GM12878 (cell line): Measurements from ENCODE around the gene SRSF7. TPM values are rescaled to one million over a fixed set of nuclear protein-coding genes. Genes with fewer than 3 reads are reported as not detected.

Experiments
- BCL3 ChIP-seq: IDR thresholded peaks from 2 replicates; pipeline ENCODE4 v1.6.1; 2011; ENCODE audit warnings: borderline replicate concordance, low read depth, mild to moderate bottlenecking, moderate library complexity, low read length; ENCODE audit not compliant: insufficient read depth, poor library complexity, severe bottlenecking
- BMI1 ChIP-seq: fragments of 450-650 bp; IDR thresholded peaks from 2 replicates; pipeline ENCODE4 v1.6.1; 2016; ENCODE audit warnings: mild to moderate bottlenecking, moderate library complexity, borderline replicate concordance
- FOXM1 ChIP-seq: IDR thresholded peaks from 2 replicates; pipeline ENCODE4 v1.6.1; 2012; ENCODE audit warnings: low read depth, mild to moderate bottlenecking, inconsistent platforms, low read length, moderate library complexity
- LARP7 ChIP-seq: fragments of 450-650 bp; IDR thresholded peaks from 2 replicates; pipeline ENCODE4 v1.6.1; 2017; ENCODE audit warnings: mild to moderate bottlenecking
- MEF2B ChIP-seq: fragments of 450-650 bp; IDR thresholded peaks from 2 replicates; pipeline ENCODE4 v1.6.1; 2018; ENCODE audit warnings: mild to moderate bottlenecking, moderate library complexity; ENCODE audit not compliant: partially characterized antibody, poor library complexity, severe bottlenecking
- NBN ChIP-seq: fragments of 450-650 bp; IDR thresholded peaks from 2 replicates; pipeline ENCODE4 v1.6.1; 2016
- NKRF ChIP-seq: fragments of 450-650 bp; conservative IDR thresholded peaks from 2 replicates; pipeline ENCODE4 v1.6.1; 2017; ENCODE audit warnings: mild to moderate bottlenecking, moderate library complexity
- SMAD1 ChIP-seq: fragments of 450-650 bp; IDR thresholded peaks from 2 replicates; pipeline ENCODE4 v1.6.1; 2018; ENCODE audit warnings: mild to moderate bottlenecking, low read depth; ENCODE audit not compliant: partially characterized antibody
- SMAD5 ChIP-seq: IDR thresholded peaks from 2 replicates; pipeline ENCODE4 v1.6.1; 2016; ENCODE audit warnings: antibody characterized with exemption, low read depth
- SPI1 ChIP-seq: IDR thresholded peaks from 2 replicates; pipeline ENCODE4 v1.6.1; 2011; ENCODE audit warnings: low read depth, mild to moderate bottlenecking, low read length, moderate library complexity, borderline replicate concordance; ENCODE audit not compliant: insufficient read depth
- SUPT20H ChIP-seq: IDR thresholded peaks from 2 replicates; pipeline ENCODE4 v1.6.1; 2011; ENCODE audit warnings: low read depth, mild to moderate bottlenecking, low read length, moderate library complexity, borderline replicate concordance; ENCODE audit not compliant: control insufficient read depth
- TARDBP ChIP-seq: IDR thresholded peaks from 2 replicates; pipeline ENCODE4 v1.6.1; 2016; ENCODE audit warnings: borderline replicate concordance
- TBL1XR1 ChIP-seq: IDR thresholded peaks from 2 replicates; pipeline ENCODE4 v1.6.1; 2012; ENCODE audit warnings: low read depth, low read length, improper control_type of control experiment
- ZBTB11 ChIP-seq: fragments of 450-650 bp; formaldehyde crosslinking; IDR thresholded peaks from 2 replicates; pipeline ENCODE4 v1.5.0; 2022; ENCODE audit warnings: mild to moderate bottlenecking, missing genetic modification characterization
- polyA plus RNA-seq, 11 experiments: library from polyadenylated mRNA; depleted of rRNA in 4 of 11; unstranded in 6 of 11; stranded (reverse) in 5 of 11; fragments of >200 nt; fragmentation: Nextera tagmentation in 4 of 11; fragmentation: Illumina TruSeq in 1 of 11; extraction: Ambion mirVana in 4 of 11; extraction: Trizol in 1 of 11; gene quantifications; 1 replicate in 1 of 11; 2 replicates in 10 of 11; pipeline versions ENCODE4 v1.2.1 to v1.2.3, GENCODE V29; 2011 to 2016; ENCODE audit warnings: inconsistent platforms in 2 of 11, missing spikeins in 2 of 11, low read depth in 1 of 11
- total RNA-seq, 4 experiments: library from RNA; depleted of rRNA in 3 of 4; stranded (reverse); fragments of >200 nt in 3 of 4; fragmentation: Illumina TruSeq in 1 of 4; extraction: Trizol in 1 of 4; gene quantifications; 2 replicates each; pipeline versions ENCODE4 v1.2.1 to v1.2.3, GENCODE V29; 2013 to 2021
- TF ChIP-seq, protein P1 (sequence below): fragments of 450-650 bp; IDR thresholded peaks from 2 replicates; pipeline ENCODE4 v1.6.1; 2017; ENCODE audit warnings: mild to moderate bottlenecking, moderate library complexity

Gene SRSF7
- total and polyA plus RNA-seq, 10 of the 15 experiments (the other 5 are each of a cell fraction or from before 2014, with no cell fraction given) = 205 to 785 (median 408) TPM

DNA sequence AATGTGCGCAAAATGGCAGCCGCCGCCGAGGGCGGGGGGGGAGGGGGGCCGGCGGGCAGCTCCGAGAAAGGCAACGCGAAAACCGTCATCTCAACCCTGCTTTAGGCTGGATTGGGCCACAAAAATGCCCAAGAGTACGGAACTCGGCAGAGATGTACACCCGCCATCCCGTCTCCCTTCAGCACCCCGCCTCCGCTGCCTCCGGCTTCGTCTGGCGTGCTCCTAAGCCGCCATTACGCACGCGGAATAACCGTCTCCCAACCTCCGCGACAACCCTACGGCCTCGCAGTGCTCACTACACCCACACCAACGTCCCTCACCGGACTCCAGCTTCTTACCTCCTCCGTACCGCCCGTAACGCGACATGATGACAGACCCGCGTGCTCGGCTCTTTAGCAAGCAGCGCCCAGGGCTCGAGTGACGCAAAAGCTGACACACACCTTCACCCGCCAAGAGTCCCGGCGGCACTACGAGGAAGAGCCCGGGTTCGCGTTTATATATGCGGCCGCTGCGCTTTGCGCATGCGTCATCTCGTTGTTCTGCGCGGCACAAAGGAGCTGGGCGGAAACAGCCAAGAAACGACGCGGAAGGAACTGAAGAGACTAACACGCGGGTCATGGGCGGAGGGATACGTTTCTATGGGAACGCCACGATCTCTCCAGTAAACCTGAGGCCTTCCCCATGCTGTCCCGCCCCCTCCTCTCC lies at the start of gene SRSF7 (continued):
- TF ChIP-seq NBN (peak; percentile 99), BCL3 (peak; percentile 64), MEF2B (peak; percentile 72), NKRF (peak; percentile 95), SMAD5 (peak; percentile 100), BMI1 (peak; percentile 92), SPI1 (peak; percentile 53; the same call in 1 of the 2 replicates), TARDBP (peak; percentile 79; the same call in 1 of the 2 replicates), SUPT20H (no peak), FOXM1 (peak; percentile 76; the same call in 1 of the 2 replicates), TBL1XR1 (peak; percentile 84; the same call in 1 of the 2 replicates), SMAD1 (peak; percentile 98), LARP7 (peak; percentile 89), ZBTB11 (CRISPR knock-in tag) (peak; percentile 22; the same call in 1 of the 2 replicates)
- TF ChIP-seq, protein P1, sequence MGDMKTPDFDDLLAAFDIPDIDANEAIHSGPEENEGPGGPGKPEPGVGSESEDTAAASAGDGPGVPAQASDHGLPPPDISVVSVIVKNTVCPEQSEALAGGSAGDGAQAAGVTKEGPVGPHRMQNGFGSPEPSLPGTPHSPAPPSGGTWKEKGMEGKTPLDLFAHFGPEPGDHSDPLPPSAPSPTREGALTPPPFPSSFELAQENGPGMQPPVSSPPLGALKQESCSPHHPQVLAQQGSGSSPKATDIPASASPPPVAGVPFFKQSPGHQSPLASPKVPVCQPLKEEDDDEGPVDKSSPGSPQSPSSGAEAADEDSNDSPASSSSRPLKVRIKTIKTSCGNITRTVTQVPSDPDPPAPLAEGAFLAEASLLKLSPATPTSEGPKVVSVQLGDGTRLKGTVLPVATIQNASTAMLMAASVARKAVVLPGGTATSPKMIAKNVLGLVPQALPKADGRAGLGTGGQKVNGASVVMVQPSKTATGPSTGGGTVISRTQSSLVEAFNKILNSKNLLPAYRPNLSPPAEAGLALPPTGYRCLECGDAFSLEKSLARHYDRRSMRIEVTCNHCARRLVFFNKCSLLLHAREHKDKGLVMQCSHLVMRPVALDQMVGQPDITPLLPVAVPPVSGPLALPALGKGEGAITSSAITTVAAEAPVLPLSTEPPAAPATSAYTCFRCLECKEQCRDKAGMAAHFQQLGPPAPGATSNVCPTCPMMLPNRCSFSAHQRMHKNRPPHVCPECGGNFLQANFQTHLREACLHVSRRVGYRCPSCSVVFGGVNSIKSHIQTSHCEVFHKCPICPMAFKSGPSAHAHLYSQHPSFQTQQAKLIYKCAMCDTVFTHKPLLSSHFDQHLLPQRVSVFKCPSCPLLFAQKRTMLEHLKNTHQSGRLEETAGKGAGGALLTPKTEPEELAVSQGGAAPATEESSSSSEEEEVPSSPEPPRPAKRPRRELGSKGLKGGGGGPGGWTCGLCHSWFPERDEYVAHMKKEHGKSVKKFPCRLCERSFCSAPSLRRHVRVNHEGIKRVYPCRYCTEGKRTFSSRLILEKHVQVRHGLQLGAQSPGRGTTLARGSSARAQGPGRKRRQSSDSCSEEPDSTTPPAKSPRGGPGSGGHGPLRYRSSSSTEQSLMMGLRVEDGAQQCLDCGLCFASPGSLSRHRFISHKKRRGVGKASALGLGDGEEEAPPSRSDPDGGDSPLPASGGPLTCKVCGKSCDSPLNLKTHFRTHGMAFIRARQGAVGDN = peak; percentile 98
